Renal cortex interstitium (tissue), 3 donors: ENCODE results near the gene UBR2. TPM values are rescaled to one million over a fixed set of nuclear protein-coding genes. Genes with fewer than 3 reads are reported as not detected.

Experiments used
- polyA plus RNA-seq, 3 donors: library from polyadenylated mRNA; unstranded; fragments of 120-200 nt; gene quantifications; one replicate each; pipeline ENCODE4 v1.2.1, GENCODE V29; 2013; ENCODE audit not compliant: insufficient read length in 3 of 3

The UBR2 gene
- polyA plus RNA-seq, 3 donors = 25.7 to 29.6 (median 27.9) TPM

Other genes with a start within 250 kb of the UBR2 start
- gene TRERF1, start 112.1 kb upstream of the UBR2 start, polyA plus RNA-seq = 10 to 100 TPM; 14.9 to 16.4 (median 15.9) TPM
- gene PRPH2, start 158.6 kb downstream of the UBR2 start, polyA plus RNA-seq = 1 to 10 TPM; 2.3 to 3.6 (median 3.0) TPM
- 10 to 100 TPM; 21.5 to 26.2 (median 23.4) TPM for gene TBCC, start 182.1 kb downstream of the UBR2 start, polyA plus RNA-seq
- gene BICRAL, start 218.0 kb downstream of the UBR2 start, polyA plus RNA-seq = 10 to 100 TPM; 14.8 to 17.0 (median 15.6) TPM